Measurements from ENCODE around the gene TBX4. TPM values are rescaled to one million over a fixed set of nuclear protein-coding genes. Genes with fewer than 3 reads are reported as not detected.
A peak's percentile ranks its signal among the peaks of the same experiment; 100 is the strongest.

The TBX4 gene
- total RNA-seq, 1 experiment from 2014 or later: not detected

- Mint-ChIP-seq H3K9me3 (peaks cover 6 to 7% of the 10 kb centered on the region in 2 experiments; a peak in 4 of 5 replicates), H3K4me1 (peaks cover 12 to 30% of the 10 kb centered on the region in 2 experiments), H3K36me3 (ENCODE audit: insufficient read depth in 1 of 3, low read depth in 3 of 3) (peaks cover 0 to 2% (median 0%) of the 10 kb centered on the region in 3 experiments; a peak in 1 of 7 replicates), H3K27ac (no peak overlapping the region), H3K4me3 (peak overlapping the region; percentile 29 to 80; a peak in 3 of 5 replicates), H3K27me3 (ENCODE audit: low read depth) (peaks cover 98% of the 10 kb centered on the region)
- peak; percentile 69 for DNase-seq
- no peak overlapping the region for H4K91ac ChIP-seq (ENCODE audit: insufficient read length, low read depth, low read length)
- no peak overlapping the region for H2AFZ ChIP-seq (ENCODE audit: low read length)
- no peaks in the 10 kb centered on the region for H4K20me1 ChIP-seq (ENCODE audit: control insufficient read depth, insufficient read depth, insufficient read length)
- peaks cover 13% of the 10 kb centered on the region for H3K23me2 ChIP-seq (ENCODE audit: insufficient read length, low read depth, low read length, poor library complexity, severe bottlenecking)
- no peak overlapping the region for H2BK12ac ChIP-seq (ENCODE audit: insufficient read length, low read depth, low read length)
- no peak overlapping the region for H2AK5ac ChIP-seq (ENCODE audit: insufficient read length, low read length)
- H4K8ac ChIP-seq (replicated peaks; ENCODE audit: insufficient read length, low read depth, low read length): no peak overlapping the region
- no peak overlapping the region for H3K18ac ChIP-seq (ENCODE audit: insufficient read length, low read depth, low read length)
- H3K9me3 ChIP-seq (ENCODE audit: control insufficient read depth, low read depth, low read length): no peaks in the 10 kb centered on the region
- H2BK5ac ChIP-seq (ENCODE audit: insufficient read length, low read length): no peak overlapping the region
- TF ChIP-seq, protein P1, sequence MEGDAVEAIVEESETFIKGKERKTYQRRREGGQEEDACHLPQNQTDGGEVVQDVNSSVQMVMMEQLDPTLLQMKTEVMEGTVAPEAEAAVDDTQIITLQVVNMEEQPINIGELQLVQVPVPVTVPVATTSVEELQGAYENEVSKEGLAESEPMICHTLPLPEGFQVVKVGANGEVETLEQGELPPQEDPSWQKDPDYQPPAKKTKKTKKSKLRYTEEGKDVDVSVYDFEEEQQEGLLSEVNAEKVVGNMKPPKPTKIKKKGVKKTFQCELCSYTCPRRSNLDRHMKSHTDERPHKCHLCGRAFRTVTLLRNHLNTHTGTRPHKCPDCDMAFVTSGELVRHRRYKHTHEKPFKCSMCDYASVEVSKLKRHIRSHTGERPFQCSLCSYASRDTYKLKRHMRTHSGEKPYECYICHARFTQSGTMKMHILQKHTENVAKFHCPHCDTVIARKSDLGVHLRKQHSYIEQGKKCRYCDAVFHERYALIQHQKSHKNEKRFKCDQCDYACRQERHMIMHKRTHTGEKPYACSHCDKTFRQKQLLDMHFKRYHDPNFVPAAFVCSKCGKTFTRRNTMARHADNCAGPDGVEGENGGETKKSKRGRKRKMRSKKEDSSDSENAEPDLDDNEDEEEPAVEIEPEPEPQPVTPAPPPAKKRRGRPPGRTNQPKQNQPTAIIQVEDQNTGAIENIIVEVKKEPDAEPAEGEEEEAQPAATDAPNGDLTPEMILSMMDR (conservative IDR thresholded peaks at IDR 0.05): no peak
- H4K5ac ChIP-seq (ENCODE audit: insufficient read length, low read depth, low read length): no peak overlapping the region
- no peak overlapping the region for H3K56ac ChIP-seq (ENCODE audit: insufficient read length, low read depth, low read length)
- H2BK20ac ChIP-seq (ENCODE audit: low read depth, low read length, poor library complexity, severe bottlenecking): no peak overlapping the region
- no peaks in the 10 kb centered on the region for H3K79me2 ChIP-seq (ENCODE audit: insufficient read depth, low read length)
- H2BK120ac ChIP-seq (ENCODE audit: low read depth, low read length, poor library complexity, severe bottlenecking): no peak overlapping the region
- H3K4ac ChIP-seq (ENCODE audit: low read depth, low read length): no peak overlapping the region
- no peak overlapping the region for H3T11ph ChIP-seq (ENCODE audit: low read length)
- no peak overlapping the region for H3K14ac ChIP-seq (ENCODE audit: insufficient read depth, low read length)
- peak overlapping the region; percentile 29 for H3K4me2 ChIP-seq (ENCODE audit: insufficient read depth, insufficient read length, low read length)
- H3K9ac ChIP-seq (ENCODE audit: extremely low read depth, insufficient read length, low read length): no peak overlapping the region
- no peaks in the 10 kb centered on the region for H3K79me1 ChIP-seq (ENCODE audit: insufficient read depth, low read depth, low read length, poor library complexity, severe bottlenecking)
- H3K27ac ChIP-seq (ENCODE audit: insufficient read length, low read depth, low read length): no peak overlapping the region
- no peaks in the 10 kb centered on the region for H3K4me1 ChIP-seq (ENCODE audit: insufficient read depth, low read length)
- no CpG with 5 or more reads among the region's 75 CpGs for WGBS (ENCODE audit: extremely low coverage, insufficient read length, low lambda C conversion rate)
- H3K27me3 ChIP-seq (ENCODE audit: insufficient read depth, low read length): peaks cover 64% of the 10 kb centered on the region
- H3K23ac ChIP-seq (ENCODE audit: insufficient read length, low read depth, low read length): no peak overlapping the region
- no peak overlapping the region for H2BK15ac ChIP-seq (ENCODE audit: low read depth, low read length)
These were observed 503 bp upstream of the TBX4 start for GRCh38 chr17:61451538-61452300.

All from H9 (cell line).